ENCODE measurements around the gene TRAPPC6A. TPM values are rescaled to one million over a fixed set of nuclear protein-coding genes. Genes with fewer than 3 reads are reported as not detected.
A peak's percentile ranks its signal among the peaks of the same experiment; 100 is the strongest.

The TRAPPC6A gene
- total and polyA plus RNA-seq, 9 of the 15 experiments (the other 6 are each of a cell fraction or from before 2014, with no cell fraction given): 0.82 to 23.6 (median 11.6) TPM

GRCh38 chr19:45164577-45165335 is 13.3 kb downstream of the TRAPPC6A start (continued):
- no peak for TF ChIP-seq COPS2 (conservative IDR thresholded peaks at IDR 0.05)
- TF ChIP-seq HNRNPL (IDR thresholded peaks at IDR 0.05; ENCODE audit: low read depth, low read length): no peak
- TF ChIP-seq ETV1 (tag; conservative IDR thresholded peaks at IDR 0.05; ENCODE audit: low read depth): no peak
- no peak for TF ChIP-seq GABPB2 (CRISPR knock-in tag; conservative IDR thresholded peaks at IDR 0.05)
- no peak for TF ChIP-seq ZNF436 (CRISPR knock-in tag; IDR thresholded peaks at IDR 0.05)
- TF ChIP-seq ZHX1 (conservative IDR thresholded peaks at IDR 0.05; ENCODE audit: low read length): no peak
- no peak for TF ChIP-seq TRIM28 (IDR thresholded peaks at IDR 0.05)
- TF ChIP-seq CAMTA2 (CRISPR knock-in tag; conservative IDR thresholded peaks at IDR 0.05): no peak
- no peak for TF ChIP-seq EP400 (IDR thresholded peaks at IDR 0.05)
- no peak for TF ChIP-seq STAT5B (CRISPR knock-in tag; IDR thresholded peaks at IDR 0.05)
- TF ChIP-seq ZNF398 (CRISPR knock-in tag; IDR thresholded peaks at IDR 0.05): no peak
- TF ChIP-seq OTX1 (CRISPR knock-in tag; IDR thresholded peaks at IDR 0.05): no peak
- TF ChIP-seq HDAC3 (IDR thresholded peaks at IDR 0.05; ENCODE audit: borderline replicate concordance, partially characterized antibody): no peak
- no peak for TF ChIP-seq C11orf30 (IDR thresholded peaks at IDR 0.05; ENCODE audit: low read depth)
- TF ChIP-seq E4F1 (CRISPR knock-in tag; IDR thresholded peaks at IDR 0.05; ENCODE audit: borderline replicate concordance): no peak
- TF ChIP-seq THRAP3 (IDR thresholded peaks at IDR 0.05; ENCODE audit: borderline replicate concordance): no peak
- no peak for TF ChIP-seq E2F8 (IDR thresholded peaks at IDR 0.05; ENCODE audit: low read depth, partially characterized antibody)
- TF ChIP-seq ZBTB7A (IDR thresholded peaks at IDR 0.05; ENCODE audit: borderline replicate concordance, control insufficient read depth, low read depth, low read length): peak; percentile 18; the same call in 1 of the 2 replicates
- no peak for TF ChIP-seq SMARCA4 (IDR thresholded peaks at IDR 0.05)

All from K562 (cell line).